GM21526 (cell line): Measurements from ENCODE around the gene SLC29A3.

Experiments
- ATAC-seq: cut with Tn5 transposase; IDR thresholded peaks from one replicate; pipeline ENCODE4 v1.9.1; 2021; ENCODE audit warnings: moderate library complexity; ENCODE audit not compliant: unreplicated experiment, low FRiP score

The SLC29A3 gene

DNA sequence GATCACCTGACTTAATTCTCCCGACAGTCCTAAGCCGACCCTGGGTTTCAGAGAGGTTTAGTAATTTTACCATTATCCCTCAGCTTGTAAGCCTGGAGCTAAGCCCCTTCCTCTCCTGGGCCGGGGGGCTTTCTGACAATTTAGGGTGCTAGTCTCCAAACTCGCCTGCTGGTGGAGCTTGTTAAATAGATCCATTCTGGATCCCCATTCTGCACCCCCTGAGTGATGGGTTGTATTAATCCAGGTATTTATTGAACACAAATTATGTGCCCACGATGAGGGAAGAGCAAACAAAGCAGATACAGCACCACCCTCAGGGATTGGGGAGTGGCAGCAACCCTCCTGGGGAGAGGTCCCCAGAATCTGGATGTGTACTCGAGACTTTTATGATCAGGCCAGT, 1.3 kb upstream of the SLC29A3 start:
- ATAC-seq = no peak

DNA sequence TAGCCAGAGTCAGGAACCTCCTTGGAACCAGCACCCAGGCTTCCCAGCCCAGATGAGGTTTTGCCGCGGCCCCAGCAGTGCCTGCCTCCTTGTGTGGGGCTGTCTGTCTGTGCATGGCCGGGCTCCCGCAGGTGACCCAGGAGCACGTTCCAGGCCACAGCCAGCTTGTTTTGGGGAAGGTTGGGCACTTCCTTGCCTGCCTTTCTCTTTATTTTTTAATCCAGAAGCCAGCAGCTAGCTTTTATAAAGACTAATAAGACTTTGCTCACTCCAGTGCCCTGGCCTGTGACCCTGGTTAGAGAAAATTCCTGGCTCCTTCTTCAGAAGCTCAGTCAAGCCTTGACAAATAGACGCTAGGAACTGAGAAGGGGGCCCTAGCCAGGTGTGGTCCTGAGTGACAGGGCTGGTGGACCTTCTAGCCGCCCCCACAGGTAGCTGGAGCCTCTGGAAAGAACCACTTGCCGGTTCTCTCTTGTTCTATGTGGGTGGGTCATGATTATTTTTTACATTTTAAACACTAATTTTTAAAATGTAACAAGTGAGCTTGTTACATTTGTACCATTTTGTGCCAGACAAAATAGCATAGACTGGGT, 837 bp downstream of the SLC29A3 start:
- no peak for ATAC-seq

DNA sequence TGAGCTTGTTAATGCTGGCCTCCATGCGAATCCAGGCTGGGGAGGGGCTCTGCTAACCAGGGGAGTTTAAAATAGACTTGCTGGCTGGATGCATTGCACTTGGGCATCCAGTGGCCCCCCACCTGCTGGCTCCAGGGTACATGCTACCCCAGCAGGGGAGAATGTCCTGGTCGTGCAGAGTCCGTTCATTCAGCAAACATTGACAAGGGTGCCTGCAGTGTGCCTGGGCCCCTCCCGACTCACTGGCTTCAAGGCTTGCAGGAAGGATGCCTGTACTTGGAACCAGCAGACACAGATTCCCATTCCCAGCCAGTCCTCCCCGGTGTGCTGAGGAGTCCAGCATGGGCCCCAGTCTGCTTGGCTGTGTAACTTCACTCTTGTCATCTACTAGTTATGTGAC, 1.5 kb downstream of the SLC29A3 start:
- ATAC-seq = no peak

DNA sequence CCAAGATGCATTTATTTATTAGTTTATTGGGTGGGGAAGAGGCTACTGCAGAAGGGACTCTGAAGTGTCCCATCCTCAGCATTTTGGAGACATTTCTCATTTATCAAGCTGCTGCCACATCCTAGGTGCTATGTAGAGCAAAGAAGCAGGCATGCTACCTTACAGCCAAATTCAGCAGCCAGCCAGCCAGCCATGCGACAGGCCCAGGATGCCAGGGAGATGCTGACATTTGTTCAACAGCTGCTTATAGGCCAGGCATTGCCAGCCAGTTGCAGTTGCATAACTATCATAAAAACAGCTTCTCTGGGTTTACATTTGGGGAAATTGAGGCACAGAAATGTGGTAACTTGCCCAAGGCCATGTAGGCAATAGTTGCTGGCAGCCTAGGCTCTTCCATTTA, 2.3 kb downstream of the SLC29A3 start:
- no peak for ATAC-seq

DNA sequence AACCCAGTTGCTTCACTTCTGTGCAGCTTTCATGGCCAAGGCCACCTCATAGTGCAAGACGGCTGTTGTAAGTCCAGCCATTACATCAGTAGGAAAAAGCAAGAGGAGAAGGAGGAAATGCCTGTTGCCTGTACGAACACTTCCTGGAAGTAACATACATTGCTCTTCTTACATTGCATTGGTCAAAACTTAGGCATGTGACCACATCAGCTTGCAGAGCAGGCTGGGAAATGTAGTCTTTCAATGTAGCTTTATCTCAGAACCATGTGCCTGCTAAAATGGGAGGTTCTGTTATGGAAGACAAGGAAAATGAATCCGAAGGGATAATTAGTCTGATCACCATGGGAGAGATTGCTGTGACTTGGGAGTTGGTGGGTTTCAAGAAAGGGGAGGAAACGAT, 4.3 kb downstream of the SLC29A3 start:
- ATAC-seq = no peak

DNA sequence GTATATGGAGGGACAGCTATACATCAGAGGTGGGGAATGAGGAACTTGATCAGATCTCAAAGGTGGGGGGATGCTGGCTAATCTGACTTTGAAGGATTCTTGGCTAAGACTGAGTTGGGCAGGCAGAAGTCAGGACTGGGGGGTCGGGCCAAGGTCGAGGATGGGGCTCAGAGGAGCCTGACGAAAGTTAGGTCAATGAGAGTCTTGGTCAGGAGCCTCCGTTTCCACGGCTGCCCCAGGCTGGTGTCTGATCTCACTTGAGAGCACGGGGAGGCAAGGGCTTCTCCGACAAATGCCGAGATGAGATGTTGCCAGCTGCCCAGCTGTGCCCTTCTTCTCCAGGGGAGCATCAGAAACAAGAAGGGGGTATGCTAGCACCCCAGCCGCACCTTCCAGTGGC, 5.7 kb downstream of the SLC29A3 start:
- ATAC-seq = no peak

DNA sequence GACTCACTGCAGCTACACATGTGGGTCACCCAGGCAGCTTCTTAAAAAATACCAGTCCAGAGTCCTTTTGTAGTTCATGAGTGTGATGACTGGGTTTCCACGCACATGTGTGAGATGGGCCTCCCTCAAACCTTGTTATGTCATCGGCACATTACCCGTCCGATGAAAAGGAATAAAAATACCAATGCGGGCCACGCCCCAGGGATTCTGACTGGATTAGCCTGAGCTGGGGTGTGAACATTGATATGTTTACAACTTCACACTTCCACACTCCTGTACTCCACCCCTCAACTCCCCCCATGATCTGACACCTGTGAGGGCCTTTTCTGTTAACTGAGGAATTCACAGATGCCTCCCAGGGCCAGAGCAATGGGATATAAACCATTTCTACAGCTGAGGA, 6.2 kb downstream of the SLC29A3 start:
- no peak for ATAC-seq

DNA sequence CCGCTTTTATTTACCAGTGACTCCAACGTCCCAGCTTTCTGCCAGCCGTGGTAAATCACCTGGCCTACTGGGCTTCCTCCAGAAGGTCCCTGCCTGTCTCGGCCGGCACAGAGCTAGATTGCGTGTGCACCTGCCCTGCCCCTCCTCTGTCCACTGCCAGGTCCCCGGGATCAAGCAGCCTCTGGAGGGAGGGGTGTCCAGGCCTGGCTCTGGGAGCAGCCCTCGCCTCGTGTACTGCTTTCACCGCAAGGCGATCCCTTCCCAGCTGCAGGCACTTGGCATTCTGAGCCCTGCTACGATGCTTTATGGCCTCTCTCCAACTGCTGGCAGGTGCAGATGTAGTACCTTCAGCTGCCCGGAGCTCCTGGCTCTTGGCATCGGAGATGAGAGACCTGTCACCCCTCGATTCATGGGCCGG, 7.4 kb downstream of the SLC29A3 start:
- ATAC-seq = no peak

- ATAC-seq = no peak
Measured at GRCh38 chr10:71330789-71331404, 11.8 kb downstream of the SLC29A3 start.

DNA sequence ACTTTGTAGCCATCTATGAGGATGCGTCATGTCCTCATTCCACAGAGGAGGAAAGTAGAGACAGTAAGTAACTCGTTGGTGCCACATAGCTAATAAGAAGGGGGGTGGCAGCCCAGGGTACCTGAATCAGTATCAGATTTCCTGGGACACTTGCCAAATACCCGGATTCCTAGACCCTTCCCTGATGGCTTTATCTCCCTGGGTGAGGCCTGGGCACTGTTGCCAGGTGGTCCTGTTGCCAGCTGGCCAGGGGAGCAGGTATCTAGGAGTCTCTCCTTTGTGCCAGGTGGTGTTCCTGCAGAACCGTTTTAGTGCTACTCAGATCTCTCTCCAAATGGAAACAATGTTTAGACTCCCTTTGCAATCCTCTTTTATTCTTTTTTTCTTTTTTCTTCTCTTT, 12.7 kb downstream of the SLC29A3 start:
- no peak for ATAC-seq

DNA sequence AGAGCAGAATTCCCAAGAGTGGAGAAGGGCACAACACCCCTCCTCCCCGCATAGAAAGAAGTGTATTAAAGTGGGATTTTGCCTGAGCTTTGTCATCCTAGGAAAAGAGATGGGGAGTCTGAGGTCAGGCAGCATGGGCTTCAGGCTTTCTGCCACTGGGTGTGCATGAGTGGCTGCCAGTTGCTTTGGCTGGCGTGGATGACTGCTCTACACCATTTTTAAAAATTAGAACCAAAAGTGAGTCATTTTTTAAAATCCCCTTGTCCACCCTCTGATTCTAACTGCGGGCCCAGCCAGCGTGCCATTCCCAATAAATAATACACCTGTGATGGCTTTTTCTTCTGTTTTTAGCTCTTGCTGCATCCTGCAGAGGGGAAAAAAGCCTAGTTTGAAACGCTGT, 13.4 kb downstream of the SLC29A3 start:
- no peak for ATAC-seq

DNA sequence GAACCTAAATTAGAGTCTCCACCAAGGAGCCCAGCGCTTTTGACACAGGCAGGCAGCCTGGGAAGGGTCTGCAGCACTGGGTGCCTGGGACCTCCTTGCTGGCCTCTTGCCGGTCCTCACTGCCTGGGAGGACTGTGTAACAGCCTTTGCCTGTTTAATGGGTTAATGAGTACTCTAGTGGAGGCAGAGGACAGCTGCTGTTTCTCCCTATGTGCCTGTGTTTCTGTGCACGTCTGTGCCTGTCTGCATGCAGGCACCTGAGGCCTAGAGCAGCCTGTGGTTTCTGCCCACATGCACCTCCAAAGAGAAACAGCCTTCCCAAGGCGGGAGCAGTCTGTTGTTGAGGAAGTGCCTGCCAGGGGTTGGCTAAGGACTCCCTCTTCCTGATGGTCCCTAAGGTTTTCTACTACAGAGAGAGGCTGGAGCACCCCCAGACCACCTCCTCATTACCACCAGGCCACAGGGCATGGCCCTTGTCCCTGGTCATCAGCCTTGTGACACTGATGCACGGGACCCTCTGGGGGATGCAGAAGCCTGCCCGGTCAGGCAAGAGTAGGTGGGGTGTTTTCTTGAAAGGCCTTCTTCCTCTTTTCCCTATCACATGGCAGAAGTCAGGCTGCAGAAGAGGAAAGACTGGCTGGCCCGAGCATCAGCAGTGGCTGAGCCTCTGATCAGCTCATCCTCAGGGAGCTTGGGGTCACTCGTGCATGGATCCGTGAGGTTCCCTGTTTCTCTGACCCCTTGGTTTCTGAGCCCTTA, 14.2 kb downstream of the SLC29A3 start:
- no peak for ATAC-seq

- ATAC-seq = no peak
Measured at GRCh38 chr10:71334221-71334791, 15.2 kb downstream of the SLC29A3 start.

DNA sequence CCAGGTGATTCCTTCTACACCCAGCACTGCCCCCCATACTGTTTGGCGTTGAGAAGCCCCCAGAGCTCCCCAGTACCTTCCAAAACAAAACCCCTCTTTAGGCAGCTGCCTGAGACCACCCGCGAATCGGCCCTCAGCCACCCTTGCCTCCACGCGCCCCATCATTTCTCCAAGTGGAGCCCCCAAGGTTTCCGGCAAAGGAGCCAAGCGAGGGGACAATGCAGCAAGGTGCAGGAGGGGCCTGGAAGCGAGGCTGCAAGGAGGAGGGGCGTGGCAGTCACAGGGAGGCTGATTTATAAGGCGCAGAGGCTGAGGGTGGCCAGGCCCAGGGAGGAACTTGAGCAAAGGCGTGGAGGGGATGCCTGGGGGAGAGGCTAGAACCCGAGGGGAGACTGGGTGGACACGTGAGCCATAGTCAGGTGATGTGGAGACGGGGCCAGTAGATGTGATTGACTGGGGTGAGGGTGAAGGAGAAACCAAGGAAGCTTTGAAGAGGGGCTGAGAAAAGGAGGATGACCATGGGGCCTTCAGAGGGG, 16.2 kb downstream of the SLC29A3 start:
- ATAC-seq = no peak

DNA sequence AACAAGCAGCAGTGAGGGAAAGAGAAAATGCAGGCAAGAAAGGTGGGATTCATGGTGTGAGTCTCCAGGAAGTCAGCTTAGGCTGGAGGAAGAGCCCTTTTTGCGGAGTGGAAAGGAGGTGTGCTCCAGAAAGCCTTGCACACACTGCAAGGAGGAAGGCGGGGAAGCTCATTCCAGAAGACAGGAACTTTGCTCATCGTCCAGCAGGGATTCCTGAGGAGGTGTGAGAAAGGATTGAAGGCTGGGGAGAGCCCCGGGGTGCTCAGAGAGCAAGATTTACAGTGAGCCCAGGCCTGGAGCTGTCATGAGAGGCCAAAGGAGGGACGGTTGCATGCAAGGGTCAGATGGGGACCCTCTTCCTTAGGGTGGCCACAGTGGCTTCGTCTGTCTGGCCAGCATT, 17.6 kb downstream of the SLC29A3 start:
- no peak for ATAC-seq

- no peak for ATAC-seq
Measured at GRCh38 chr10:71337219-71337701, 18.2 kb downstream of the SLC29A3 start.

DNA sequence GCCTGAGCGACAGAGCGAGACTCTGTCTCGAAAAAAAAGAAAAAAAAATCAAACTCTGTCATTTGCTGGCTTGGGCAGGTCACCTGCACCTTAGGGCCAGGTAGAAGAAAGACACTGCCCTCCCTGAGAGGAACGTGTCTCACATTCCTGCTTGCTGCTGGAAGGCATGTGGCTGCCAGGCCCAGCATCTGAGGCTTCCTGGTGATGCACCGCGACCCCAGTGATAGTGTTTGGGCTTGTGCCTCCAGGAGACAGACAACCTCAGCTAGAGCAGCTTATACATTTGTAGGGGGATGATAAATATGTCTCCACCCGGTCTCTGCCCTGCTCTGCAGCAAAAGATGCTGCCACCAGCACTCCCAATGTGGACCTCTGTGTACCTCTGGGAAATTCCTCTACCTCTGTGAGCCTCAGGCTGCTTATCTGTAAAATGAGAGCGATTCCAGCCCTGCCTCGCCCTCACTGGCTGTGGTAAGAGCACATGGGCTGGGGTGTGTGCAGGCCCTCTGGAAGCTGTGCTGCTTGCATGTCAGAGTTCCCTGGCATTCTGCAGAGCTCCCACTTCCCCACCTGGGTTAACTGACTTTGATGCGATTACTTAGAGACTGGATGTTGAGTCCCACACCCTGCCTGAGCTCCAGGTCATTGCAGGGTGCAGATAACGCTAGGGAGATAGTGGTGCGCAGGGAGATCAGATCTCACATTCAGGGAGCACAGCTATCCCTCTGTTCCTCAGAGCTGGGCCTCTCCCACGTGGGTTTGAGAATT, 19.9 kb downstream of the SLC29A3 start:
- no peak for ATAC-seq

DNA sequence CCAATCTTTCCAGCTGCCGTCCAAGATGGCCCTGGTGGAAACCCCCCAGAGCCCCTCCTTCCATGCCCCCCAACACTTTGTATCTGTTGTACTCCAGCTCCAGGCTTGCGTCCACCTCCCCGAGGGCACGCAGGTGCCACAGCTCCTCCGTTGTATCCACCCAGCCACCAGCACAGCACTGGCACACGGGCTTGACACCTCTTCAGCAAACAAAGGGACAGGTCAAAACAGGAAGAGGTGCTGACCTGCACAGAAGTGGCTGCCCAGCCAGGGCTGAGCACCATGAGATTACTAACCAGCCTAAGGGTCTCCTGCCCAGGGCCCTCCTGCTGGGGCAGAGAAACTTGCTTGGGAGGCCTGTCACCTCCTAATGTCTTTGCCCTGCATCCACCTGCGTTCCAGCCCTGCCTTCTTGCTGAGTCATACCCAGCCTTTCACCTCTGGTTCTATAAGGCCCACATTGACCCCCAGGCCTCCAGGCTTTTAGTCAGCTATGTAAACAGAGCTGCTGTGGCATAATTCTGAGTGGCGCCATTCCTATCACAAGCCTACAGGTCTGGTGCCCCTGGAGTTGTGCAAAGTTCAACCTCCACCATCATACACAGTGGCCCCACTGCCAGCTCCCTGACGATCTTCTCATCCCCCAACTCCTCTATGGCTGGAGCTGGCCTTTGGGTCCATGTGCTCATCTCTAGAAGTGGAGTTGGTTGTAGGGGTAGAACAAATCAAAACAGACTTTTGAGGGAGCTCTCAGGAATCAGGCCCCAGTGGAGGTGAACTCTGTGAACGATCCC, 20.9 kb downstream of the SLC29A3 start:
- no peak for ATAC-seq

GRCh38 chr10:71342573-71343391, 23.7 kb downstream of the SLC29A3 start:
- ATAC-seq = no peak
